ENCODE results near the gene GNL1.

GNL1 gene

DNA sequence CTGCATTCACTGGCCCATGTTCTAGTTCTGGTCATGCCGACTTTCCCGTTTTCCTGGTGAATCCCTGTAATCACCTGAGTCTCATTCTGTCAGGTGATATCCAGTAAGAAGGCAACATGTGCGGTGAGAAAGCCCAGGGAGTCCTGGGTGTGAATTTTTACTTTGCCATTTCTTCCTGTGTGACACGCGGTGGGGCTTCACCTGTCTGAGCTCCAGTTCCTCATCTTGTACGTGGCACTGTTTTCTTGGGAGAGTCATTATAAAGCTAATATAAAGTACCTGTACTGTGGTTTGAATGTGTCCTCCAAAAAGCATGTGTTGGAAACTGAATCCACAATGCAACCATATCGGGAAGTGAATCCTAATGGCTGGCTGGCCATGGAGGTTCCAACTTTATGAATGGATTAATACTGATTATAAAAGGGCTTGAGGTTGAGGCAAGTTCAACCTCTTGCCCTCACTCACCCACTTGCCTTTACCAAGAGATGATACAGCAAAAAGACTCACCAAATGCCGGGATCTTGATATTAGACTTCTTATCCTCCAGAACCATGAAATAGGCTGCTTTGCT lies 61.9 kb downstream of the GNL1 start (continued):
- TF ChIP-seq ZBTB17 (tag by site-specific recombination; IDR thresholded peaks at IDR 0.05), result no peak
- TF ChIP-seq ZNF623 (tag by site-specific recombination; IDR thresholded peaks at IDR 0.05), result no peak
- TF ChIP-seq, protein P1, sequence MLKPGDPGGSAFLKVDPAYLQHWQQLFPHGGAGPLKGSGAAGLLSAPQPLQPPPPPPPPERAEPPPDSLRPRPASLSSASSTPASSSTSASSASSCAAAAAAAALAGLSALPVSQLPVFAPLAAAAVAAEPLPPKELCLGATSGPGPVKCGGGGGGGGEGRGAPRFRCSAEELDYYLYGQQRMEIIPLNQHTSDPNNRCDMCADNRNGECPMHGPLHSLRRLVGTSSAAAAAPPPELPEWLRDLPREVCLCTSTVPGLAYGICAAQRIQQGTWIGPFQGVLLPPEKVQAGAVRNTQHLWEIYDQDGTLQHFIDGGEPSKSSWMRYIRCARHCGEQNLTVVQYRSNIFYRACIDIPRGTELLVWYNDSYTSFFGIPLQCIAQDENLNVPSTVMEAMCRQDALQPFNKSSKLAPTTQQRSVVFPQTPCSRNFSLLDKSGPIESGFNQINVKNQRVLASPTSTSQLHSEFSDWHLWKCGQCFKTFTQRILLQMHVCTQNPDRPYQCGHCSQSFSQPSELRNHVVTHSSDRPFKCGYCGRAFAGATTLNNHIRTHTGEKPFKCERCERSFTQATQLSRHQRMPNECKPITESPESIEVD (tag by site-specific recombination; IDR thresholded peaks at IDR 0.05), result no peak
- no peak for TF ChIP-seq YY1 (tag by site-specific recombination; IDR thresholded peaks at IDR 0.05)
- TF ChIP-seq ZFP41 (tag by site-specific recombination; IDR thresholded peaks at IDR 0.05; ENCODE audit: borderline replicate concordance), result no peak
- no peak for TF ChIP-seq ZNF146 (tag by site-specific recombination; IDR thresholded peaks at IDR 0.05)

DNA sequence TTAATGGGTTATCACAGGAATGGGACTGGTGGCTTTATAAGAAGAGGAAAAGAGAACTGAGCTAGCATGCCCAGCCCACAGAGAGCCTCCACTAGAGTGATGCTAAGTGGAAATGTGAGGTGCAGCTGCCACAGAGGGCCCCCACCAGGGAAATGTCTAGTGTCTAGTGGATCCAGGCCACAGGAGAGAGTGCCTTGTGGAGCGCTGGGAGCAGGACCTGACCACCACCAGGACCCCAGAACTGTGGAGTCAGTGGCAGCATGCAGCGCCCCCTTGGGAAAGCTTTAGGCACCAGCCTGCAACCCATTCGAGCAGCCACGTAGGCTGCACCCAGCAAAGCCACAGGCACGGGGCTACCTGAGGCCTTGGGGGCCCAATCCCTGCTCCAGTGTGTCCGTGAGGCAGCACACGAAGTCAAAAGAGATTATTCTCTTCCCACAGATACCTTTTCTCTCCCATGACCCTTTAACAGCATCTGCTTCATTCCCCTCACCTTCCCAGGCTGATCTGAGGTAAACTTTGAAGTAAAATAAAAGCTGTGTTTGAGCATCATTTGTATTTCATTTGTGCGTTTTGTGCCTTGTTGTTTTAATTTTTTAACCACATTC lies 62.5 kb downstream of the GNL1 start:
- CTCF ChIA-PET, result interaction anchor here (0.7 to 3.9 kb wide), 12 partner anchors 8 to 590 kb away, joined by 3 to 25 read pairs (median 8); no protein-coding TSS in a partner anchor
- POLR2A ChIA-PET, result interaction anchor here (0.6 to 1.2 kb wide), 2 partner anchors 8 to 154 kb away, joined by 3 to 5 read pairs; no protein-coding TSS in a partner anchor
- Histone ChIP-seq H3K9me3 (ENCODE audit: control insufficient read depth, insufficient read depth, low read depth, low read length) (no peaks in the 10 kb centered on the region), H3K4me1 (ENCODE audit: control insufficient read depth, insufficient read depth, low read length) (no peaks in the 10 kb centered on the region), H3K36me3 (ENCODE audit: control insufficient read depth in 2 of 2, insufficient read depth in 1 of 2, low read length in 2 of 2) (peaks cover 21 to 41% of the 10 kb centered on the region in 2 experiments; a peak in 2 of 3 replicates), H3K27ac (ENCODE audit: extremely low read depth, low read depth, low read length) (no peak overlapping the region), H3K4me3 (ENCODE audit: low read depth, low read length) (no peak overlapping the region)
- TF ChIP-seq, protein P2, sequence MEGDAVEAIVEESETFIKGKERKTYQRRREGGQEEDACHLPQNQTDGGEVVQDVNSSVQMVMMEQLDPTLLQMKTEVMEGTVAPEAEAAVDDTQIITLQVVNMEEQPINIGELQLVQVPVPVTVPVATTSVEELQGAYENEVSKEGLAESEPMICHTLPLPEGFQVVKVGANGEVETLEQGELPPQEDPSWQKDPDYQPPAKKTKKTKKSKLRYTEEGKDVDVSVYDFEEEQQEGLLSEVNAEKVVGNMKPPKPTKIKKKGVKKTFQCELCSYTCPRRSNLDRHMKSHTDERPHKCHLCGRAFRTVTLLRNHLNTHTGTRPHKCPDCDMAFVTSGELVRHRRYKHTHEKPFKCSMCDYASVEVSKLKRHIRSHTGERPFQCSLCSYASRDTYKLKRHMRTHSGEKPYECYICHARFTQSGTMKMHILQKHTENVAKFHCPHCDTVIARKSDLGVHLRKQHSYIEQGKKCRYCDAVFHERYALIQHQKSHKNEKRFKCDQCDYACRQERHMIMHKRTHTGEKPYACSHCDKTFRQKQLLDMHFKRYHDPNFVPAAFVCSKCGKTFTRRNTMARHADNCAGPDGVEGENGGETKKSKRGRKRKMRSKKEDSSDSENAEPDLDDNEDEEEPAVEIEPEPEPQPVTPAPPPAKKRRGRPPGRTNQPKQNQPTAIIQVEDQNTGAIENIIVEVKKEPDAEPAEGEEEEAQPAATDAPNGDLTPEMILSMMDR (tag by site-specific recombination; IDR thresholded peaks at IDR 0.05), result 0 out of 2 replicates have a peak, but pooled peaks have one; percentile 18
- TF ChIP-seq ZNF701 (tag by site-specific recombination; IDR thresholded peaks at IDR 0.05), result no peak

DNA sequence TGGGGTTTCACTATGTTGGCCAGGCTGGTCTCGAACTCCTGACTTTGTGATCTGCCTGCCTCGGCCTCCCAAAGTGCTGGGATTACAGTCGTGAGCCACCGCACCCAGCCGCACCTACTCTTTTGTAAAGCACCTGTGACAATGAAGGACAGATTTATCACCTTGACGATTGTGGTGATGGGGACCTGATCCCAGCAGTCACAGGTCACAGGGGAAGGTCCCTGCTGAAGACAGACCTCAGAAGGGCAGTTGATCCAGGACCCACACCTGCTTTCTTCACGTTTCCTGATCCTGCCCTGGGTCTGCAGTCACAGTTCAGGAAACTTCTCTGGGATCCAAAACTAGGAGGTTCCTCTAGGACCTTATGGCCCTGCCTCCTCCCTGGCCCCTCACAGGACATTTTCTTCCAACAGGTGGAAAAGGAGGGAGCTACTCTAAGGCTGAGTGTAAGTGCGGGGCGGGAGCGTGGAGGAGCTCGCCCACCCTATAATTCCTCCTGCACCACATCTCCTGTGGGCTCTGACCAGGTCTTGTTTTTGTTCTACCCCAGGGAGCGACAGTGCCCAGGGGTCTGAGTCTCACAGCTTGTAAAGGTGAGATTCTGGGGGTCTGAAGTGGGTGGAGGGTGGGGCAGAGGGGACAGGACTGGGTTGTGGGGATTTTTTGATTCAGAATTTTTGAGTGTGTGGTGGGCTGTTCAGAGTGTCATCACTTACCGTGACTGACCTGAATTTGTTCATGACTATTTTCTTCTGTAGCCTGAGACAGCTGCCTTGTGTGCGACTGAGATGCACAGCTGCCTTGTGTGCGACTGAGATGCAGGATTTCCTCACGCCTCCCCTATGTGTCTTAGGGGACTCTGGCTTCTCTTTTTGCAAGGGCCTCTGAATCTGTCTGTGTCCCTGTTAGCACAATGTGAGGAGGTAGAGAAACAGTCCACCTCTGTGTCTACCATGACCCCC lies 64.0 kb downstream of the GNL1 start:
- Histone ChIP-seq H3K9me3 (ENCODE audit: control insufficient read depth, insufficient read depth, low read depth, low read length) (no peaks in the 10 kb centered on the region), H3K4me1 (ENCODE audit: control insufficient read depth, insufficient read depth, low read length) (no peaks in the 10 kb centered on the region), H3K27ac (ENCODE audit: extremely low read depth, low read depth, low read length) (no peak overlapping the region), H3K36me3 (ENCODE audit: control insufficient read depth in 2 of 2, insufficient read depth in 1 of 2, low read length in 2 of 2) (peaks cover 21 to 41% of the 10 kb centered on the region in 2 experiments; a peak in 2 of 3 replicates), H3K4me3 (ENCODE audit: low read depth, low read length) (no peak overlapping the region)
- TF ChIP-seq ZFP41 (tag by site-specific recombination; IDR thresholded peaks at IDR 0.05; ENCODE audit: borderline replicate concordance) (no peak), SCRT2 (tag by site-specific recombination; IDR thresholded peaks at IDR 0.05) (peak; percentile 56; the same call in 1 of the 2 replicates)
- CTCF ChIA-PET, result interaction anchor here (0.5 to 3.9 kb wide), 9 partner anchors 9 to 53 kb away, joined by 3 to 25 read pairs (median 10); no protein-coding TSS in a partner anchor
- POLR2A ChIA-PET, result interaction anchor here (0.6 to 1.2 kb wide), 2 partner anchors 10 to 20 kb away, joined by 3 read pairs; no protein-coding TSS in a partner anchor

Measured in HEK293 (cell line).